Activated naive CD4-positive, alpha-beta T cell treated with anti-CD3 and anti-CD28 coated beads, Interleukin-2, amount 50 U/mL, for 24 hours (primary cell): ENCODE data around the gene ACSL4.
"Not testable (repeated sequence)": the region's sequence is repeated elsewhere in the genome, so short reads cannot be mapped to it uniquely, and the experiment has no call there.

Source experiments
- H3K27ac Mint-ChIP-seq: one replicate; pipeline ENCODE4 v1.8.0; 2021; ENCODE audit warnings: mild to moderate bottlenecking, mixed read lengths
- H3K27me3 Mint-ChIP-seq: one replicate; pipeline ENCODE4 v1.8.0; 2021; ENCODE audit warnings: mixed read lengths
- H3K36me3 Mint-ChIP-seq: one replicate; pipeline ENCODE4 v1.8.0; 2021; ENCODE audit warnings: mixed read lengths
- H3K4me1 Mint-ChIP-seq: one replicate; pipeline ENCODE4 v1.8.0; 2021; ENCODE audit warnings: mixed read lengths
- H3K4me3 Mint-ChIP-seq: one replicate; pipeline ENCODE4 v1.8.0; 2021; ENCODE audit warnings: mild to moderate bottlenecking, mixed read lengths
- H3K9me3 Mint-ChIP-seq: one replicate; pipeline ENCODE4 v1.8.0; 2021; ENCODE audit warnings: mixed read lengths

Gene ACSL4

DNA sequence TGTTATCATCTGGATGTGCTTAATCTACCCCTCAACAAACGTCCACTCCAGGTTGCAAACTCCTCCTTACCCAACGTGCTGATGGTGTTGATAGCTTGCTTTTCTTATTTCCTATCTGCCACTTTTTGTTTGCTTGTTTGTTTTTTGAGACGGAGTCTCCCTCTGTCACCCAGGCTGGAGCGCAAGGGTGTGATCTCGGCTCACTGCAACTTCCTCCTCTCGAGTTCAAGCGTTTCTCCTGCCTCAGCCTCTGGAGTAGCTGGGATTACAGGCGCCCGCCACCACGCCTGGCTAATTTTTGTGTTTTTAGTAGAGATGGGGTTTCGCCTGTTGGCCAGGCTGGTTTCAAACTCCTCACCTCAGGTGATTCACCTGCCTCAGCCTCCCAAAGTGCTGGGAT is 7.8 kb upstream of the ACSL4 start:
- not testable (repeated sequence) for H3K27me3 Mint-ChIP-seq, H3K9me3 Mint-ChIP-seq, H3K4me3 Mint-ChIP-seq, H3K4me1 Mint-ChIP-seq, H3K27ac Mint-ChIP-seq, H3K36me3 Mint-ChIP-seq

DNA sequence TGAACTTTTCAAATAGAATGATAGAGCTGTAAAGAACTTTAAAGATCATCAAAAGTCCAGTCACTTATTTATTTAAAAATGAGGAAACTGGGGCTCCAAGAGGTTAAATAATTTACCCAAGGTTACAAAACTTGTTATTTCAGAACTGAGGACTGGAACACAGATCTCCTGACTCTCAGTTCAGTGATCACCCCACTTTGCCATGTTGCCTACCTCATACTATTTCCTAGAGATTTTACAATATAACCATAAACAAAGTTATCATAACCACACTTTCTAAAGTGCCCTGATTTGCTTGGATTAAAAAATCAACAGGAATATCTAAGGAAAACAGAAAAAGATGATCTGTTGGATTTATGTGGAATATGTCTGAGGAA is 7.4 kb upstream of the ACSL4 start:
- H3K36me3 Mint-ChIP-seq = no peaks in the 10 kb centered on the region
- no peak overlapping the region for H3K4me3 Mint-ChIP-seq
- no peak overlapping the region for H3K27ac Mint-ChIP-seq
- H3K27me3 Mint-ChIP-seq = no peaks in the 10 kb centered on the region
- H3K9me3 Mint-ChIP-seq = no peaks in the 10 kb centered on the region
- peaks cover under 1% of the 10 kb centered on the region for H3K4me1 Mint-ChIP-seq

DNA sequence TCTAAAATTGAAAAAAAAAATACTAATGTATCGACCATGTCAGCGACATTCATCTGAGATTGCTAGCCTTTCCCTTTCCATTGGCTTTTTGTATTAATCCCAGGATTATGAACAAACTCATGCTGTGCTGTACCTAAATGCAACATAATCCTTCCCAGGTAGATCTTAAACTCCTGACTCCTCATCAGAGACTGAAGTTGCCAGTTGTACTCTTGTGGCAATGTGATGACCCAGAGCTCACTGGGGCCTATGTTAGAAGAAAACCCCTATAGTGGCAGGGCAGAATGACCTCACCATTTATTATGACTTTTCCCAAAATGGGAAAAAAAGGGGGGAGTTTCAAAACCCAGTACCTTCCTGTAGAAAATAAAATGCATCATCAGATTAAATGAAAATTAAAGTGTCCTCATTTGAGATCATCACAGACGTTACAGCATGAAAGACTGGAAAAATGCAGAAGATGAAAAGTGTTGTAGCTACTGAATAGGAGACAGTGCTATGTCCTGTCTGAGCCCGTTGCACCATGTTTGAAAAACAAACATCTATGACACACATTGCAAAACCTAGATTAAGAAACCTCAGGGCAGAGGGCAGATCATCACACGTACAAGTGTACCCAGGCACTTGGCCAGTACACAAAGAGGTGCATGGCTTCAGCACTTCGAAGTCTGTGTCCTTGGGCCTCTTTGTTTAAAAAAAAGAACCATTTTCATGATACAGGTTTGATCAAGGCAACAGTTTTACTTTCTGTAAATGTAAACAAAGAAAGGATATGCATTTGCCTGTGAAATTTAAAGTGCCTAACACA is 6.8 kb upstream of the ACSL4 start:
- no peaks in the 10 kb centered on the region for H3K27me3 Mint-ChIP-seq

DNA sequence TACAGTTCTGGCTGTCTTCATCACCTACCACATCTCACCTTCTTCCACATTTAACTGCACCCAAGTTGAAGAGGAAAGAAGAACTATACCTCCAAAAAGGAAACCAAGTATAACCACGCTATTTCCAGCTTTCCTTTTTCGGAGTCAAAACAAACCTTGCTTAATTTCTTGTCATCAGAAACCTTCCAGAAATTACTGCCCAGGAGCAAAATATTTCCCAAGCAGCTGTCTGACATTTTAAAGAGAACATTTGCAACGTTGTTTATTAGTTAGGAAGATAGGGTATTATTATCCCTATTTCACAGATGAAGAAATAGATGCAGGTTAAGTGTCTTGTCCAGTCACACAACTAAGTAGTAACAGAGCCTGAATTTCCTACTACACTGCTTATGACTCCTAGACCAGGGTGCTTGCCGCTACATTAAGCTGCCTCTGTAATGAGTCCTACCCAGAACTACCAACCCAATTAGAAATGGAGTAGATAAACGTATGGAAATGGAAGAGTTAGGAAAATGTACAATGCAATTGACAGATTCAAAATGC is 2.2 kb upstream of the ACSL4 start:
- Mint-ChIP-seq H3K4me1 (peaks cover 15% of the 10 kb centered on the region), H3K9me3 (no peaks in the 10 kb centered on the region), H3K4me3 (no peak overlapping the region), H3K27ac (no peak overlapping the region), H3K27me3 (no peaks in the 10 kb centered on the region), H3K36me3 (peaks cover 4% of the 10 kb centered on the region)

More for the DNA sequence above, 6.8 kb upstream of the ACSL4 start:
- no peak overlapping the region for H3K4me3 Mint-ChIP-seq
- no peaks in the 10 kb centered on the region for H3K36me3 Mint-ChIP-seq
- no peaks in the 10 kb centered on the region for H3K9me3 Mint-ChIP-seq
- no peak overlapping the region for H3K27ac Mint-ChIP-seq
- peaks cover 4% of the 10 kb centered on the region for H3K4me1 Mint-ChIP-seq

DNA sequence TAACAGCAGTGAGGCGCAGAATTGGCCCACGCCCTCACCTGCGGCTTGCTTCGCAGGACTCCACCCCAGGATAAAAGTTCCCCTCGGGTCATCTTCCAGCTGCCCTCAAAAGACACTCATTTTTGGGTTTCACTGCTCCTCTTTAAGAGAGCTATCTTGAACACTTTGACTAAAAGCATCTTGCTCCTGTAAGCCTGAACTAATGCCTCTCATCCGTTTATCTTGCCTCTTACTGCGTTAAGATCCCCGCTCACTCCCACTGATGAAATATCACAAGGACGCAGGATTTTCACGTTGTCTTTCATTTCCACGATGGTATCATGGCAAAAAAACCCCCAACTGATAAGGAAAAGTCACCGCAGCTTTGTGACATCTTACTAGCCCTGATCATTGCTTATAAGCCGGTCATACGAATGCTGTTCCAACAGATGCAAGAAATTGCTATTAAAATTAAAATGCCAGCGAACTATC is 591 bp upstream of the ACSL4 start:
- Mint-ChIP-seq H3K27ac (peak overlapping the region; percentile 94), H3K36me3 (peaks cover 6% of the 10 kb centered on the region), H3K4me1 (peaks cover 28% of the 10 kb centered on the region), H3K9me3 (no peaks in the 10 kb centered on the region), H3K4me3 (peak overlapping the region; percentile 91), H3K27me3 (no peaks in the 10 kb centered on the region)

DNA sequence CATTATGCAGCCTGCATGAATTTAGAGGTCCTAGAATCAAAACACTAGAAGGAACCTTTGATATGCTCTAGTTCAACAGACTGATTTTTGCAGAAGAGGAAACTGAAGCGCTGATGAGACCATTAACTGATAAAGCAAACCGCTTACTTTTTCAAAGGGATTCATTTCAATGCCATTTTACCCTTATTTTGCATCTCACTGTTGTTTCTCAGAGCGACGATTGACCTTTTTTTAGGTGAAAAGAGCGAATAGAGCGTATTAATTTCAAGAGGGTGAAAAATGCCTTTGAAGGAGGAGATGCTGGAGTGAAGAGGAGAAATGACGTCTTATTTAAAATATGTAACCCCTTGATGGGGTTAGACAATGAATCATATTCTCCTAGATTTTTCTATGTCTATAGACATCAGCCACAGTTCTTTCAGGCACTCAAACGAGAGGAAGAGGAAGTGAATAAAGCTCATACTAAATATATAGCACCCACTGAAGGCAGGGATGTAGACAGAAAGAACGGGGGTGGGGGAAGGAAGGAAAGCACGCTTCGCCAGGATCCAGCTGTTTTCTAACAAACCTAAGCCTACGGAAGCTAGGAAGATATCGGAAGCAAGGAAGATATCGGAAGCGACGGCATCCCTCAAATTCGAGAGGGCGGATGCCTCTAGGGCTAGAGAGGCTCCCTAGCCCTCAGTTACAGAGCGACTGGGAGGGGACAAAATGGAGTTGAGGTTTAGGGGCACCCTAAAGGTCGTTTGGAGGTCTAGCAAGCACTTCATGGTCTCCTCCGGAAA is 848 bp downstream of the ACSL4 start:
- Mint-ChIP-seq H3K27me3 (no peaks in the 10 kb centered on the region), H3K9me3 (no peaks in the 10 kb centered on the region), H3K27ac (peak overlapping the region; percentile 100), H3K36me3 (peaks cover 7% of the 10 kb centered on the region), H3K4me3 (peak overlapping the region; percentile 99), H3K4me1 (peaks cover 39% of the 10 kb centered on the region)

DNA sequence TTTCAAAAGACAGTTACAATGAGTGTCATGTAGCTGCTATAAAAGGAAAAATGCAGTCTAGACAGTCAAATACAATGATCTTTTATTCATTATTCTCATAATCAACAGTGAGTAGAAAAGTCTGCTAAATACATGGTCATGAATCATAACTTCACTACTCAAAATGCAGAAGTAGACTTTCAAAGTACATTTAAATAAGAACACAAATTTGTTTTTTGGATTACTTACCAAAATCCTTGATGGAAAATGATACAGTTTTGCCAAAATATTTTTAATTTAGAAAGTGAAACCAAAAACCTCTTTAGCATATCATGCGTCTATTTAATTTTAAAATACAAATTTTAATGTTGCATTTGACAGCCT is 4.9 kb downstream of the ACSL4 start:
- H3K36me3 Mint-ChIP-seq = peaks cover 11% of the 10 kb centered on the region
- peaks cover 41% of the 10 kb centered on the region for H3K4me1 Mint-ChIP-seq
- peak overlapping the region; percentile 67 for H3K4me3 Mint-ChIP-seq
- peak overlapping the region; percentile 70 for H3K27ac Mint-ChIP-seq
- no peaks in the 10 kb centered on the region for H3K27me3 Mint-ChIP-seq
- no peaks in the 10 kb centered on the region for H3K9me3 Mint-ChIP-seq

DNA sequence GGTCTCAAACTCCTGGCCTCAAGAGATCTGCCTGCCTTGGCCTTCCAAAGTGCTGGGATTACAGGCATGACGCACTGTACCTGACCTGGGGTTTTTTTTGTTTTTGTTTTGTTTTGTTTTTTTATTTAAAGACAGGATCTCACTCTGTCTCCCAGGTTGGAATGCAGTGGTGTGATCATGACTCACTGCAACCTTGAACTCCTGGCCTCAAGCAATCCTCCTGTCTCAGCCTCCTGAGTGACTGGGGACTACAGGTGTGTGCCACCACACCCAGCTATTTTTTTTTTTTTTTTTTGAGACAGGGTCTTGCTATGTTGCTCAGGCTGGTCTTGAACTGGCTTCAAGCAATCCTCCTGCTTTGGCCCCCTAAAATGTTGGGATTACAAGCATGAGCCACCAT is 8.1 kb downstream of the ACSL4 start:
- not testable (repeated sequence) for H3K36me3 Mint-ChIP-seq, H3K9me3 Mint-ChIP-seq, H3K27ac Mint-ChIP-seq, H3K4me3 Mint-ChIP-seq, H3K27me3 Mint-ChIP-seq
- peaks cover 50% of the 10 kb centered on the region for H3K4me1 Mint-ChIP-seq

DNA sequence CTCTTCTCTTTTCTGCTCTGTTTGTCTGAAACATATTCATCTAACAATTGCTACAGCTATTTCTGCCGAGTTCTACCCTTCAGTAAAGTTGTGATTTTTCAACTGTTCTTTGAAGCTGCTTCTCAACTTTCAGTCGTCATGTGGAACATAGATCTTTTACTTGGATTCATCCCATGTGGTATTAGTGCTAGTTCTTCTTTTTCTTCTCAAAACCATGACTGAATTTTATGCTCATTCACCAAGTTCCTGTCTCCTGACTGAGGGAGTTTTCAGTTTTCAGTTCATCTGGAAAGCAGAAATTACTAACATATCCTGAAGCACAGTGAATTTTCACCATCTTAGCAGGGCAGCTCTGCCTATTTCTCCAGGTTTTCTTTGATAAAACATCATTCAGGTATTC is 12.1 kb downstream of the ACSL4 start:
- Mint-ChIP-seq H3K4me3 (no peak overlapping the region), H3K27ac (no peak overlapping the region), H3K27me3 (no peaks in the 10 kb centered on the region), H3K9me3 (no peaks in the 10 kb centered on the region), H3K4me1 (peaks cover 38% of the 10 kb centered on the region), H3K36me3 (peaks cover 5% of the 10 kb centered on the region)

DNA sequence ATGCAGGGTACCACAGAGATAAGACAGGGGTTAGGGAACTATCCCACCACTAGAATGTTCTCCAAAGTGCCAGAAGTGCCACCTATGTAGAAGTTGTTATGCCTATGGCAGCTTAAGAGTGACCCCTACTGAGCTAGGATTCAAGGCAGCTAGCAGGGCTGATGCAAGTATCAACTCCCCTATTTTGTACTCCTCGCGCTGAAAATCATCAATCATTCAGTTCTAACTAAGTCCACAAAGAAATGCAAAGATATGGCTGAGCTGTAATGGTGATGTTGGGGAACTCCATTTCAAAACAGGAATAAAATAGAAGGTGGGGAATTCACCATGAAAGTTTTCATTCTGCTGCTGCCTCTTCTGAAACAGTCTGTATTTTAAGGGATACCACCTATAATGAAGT is 13.8 kb downstream of the ACSL4 start:
- no peak overlapping the region for H3K27ac Mint-ChIP-seq
- peaks cover 2% of the 10 kb centered on the region for H3K36me3 Mint-ChIP-seq

DNA sequence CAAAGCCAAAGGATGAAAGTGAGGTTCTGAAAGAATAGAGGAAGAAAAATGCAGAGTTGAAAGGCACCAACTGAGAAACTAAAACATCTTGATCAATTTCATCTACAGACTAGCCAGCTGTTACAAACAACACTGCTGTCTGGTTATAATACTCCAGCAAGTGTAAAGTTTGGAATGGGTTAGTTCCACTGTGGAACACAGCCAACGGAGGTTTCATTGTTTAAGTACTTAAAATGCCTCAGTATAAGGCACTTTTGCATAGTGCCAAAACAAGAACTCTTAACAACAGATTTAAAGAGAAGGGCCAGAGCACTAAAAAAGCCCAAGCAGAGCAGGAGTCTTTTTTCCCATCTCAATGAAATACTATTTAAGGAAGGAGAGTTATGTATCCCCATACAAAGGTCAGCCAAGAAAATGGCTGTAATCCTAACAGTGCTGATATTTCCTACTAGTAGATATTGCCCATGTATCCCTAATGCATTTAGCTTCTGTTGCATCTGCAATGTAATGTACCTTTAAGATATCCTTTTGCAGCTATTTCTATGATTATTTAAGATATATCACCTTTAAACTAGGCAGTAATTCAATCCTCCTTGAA is 16.5 kb downstream of the ACSL4 start:
- H3K4me1 Mint-ChIP-seq = peaks cover 37% of the 10 kb centered on the region
- H3K27me3 Mint-ChIP-seq = no peaks in the 10 kb centered on the region
- H3K27ac Mint-ChIP-seq = peak overlapping the region; percentile 46
- H3K36me3 Mint-ChIP-seq = no peaks in the 10 kb centered on the region
- H3K9me3 Mint-ChIP-seq = no peaks in the 10 kb centered on the region
- no peak overlapping the region for H3K4me3 Mint-ChIP-seq

More for the DNA sequence above, 13.8 kb downstream of the ACSL4 start:
- Mint-ChIP-seq H3K4me1 (peaks cover 35% of the 10 kb centered on the region), H3K4me3 (no peak overlapping the region), H3K27me3 (no peaks in the 10 kb centered on the region), H3K9me3 (no peaks in the 10 kb centered on the region)

DNA sequence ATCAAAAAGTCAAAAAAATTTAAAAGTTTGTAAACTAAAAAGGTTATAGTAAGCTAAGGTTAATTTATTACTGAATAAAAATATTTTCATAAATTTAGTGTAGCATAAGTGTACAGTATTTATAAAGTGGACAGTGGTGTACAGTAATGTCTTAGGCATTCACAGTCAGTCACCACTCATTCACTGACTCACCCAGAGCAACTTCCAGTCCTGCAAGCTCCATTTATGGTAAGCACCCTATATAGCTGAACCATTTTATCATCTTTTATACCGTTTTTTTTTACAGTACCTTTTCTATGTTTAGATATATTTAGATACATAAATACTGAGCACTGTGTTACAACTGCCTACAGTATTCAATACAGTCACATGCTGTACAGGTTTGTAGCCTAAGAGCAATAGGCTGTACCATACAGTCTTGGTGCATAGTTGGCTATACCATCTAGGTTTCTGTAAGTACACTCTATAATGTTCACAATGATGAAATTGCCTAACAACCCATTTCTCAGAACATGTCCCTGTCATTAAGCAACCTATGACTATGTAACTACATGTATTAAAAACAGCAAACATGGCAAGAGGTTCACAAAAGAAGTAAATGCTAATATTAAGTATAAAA is 18.6 kb downstream of the ACSL4 start:
- H3K36me3 Mint-ChIP-seq = peaks cover 1% of the 10 kb centered on the region
- H3K4me1 Mint-ChIP-seq = peaks cover 44% of the 10 kb centered on the region

DNA sequence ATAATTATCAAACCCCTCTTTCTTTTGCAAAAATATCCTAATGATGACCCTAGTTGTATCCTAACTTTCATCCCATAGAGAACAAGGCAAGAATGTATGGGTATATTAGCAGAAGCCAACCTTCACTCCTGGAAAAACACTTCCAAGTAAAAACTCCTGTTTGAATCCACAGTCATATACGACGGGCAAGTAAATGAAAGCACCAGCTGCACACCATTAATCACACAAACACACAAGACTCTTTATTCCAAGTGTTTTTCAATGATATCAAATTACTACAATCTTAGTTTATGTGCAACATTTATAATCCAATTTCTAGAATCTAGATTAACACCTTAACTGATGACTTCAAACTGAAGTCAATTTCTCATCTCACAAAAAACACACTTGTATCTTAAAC is 22.9 kb downstream of the ACSL4 start:
- H3K27ac Mint-ChIP-seq = no peak overlapping the region
- no peaks in the 10 kb centered on the region for H3K27me3 Mint-ChIP-seq
- H3K4me1 Mint-ChIP-seq = peaks cover 59% of the 10 kb centered on the region

More for the DNA sequence above, 18.6 kb downstream of the ACSL4 start:
- no peak overlapping the region for H3K4me3 Mint-ChIP-seq
- H3K27me3 Mint-ChIP-seq = no peaks in the 10 kb centered on the region
- H3K27ac Mint-ChIP-seq = no peak overlapping the region
- H3K9me3 Mint-ChIP-seq = no peaks in the 10 kb centered on the region

DNA sequence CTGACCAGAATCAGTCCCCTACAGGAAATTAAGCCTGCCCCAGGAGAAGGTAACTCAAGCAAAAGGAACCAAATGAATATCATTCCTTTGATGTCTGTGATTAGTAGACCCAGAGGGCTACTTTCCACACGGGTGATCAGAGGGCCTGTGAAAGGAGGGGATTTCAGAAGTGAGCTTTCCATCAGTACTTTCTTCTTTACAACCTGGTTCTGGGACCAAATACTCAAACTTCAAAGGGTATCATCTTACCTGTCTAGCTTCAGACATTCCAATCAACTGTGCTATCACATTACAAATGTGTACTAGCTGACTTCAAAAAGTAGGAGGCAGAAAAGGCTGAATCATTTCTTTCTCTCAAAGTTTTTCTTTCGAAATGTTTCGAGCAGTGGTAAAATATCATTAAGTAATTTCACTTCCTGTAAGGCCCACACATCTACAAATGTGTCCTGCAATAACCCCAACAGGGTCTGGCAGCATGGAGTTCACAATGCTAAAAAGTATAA is 23.9 kb downstream of the ACSL4 start:
- H3K27me3 Mint-ChIP-seq = no peaks in the 10 kb centered on the region
- peaks cover 69% of the 10 kb centered on the region for H3K4me1 Mint-ChIP-seq
- H3K36me3 Mint-ChIP-seq = peaks cover 8% of the 10 kb centered on the region
- H3K4me3 Mint-ChIP-seq = no peak overlapping the region
- peak overlapping the region; percentile 38 for H3K27ac Mint-ChIP-seq
- no peaks in the 10 kb centered on the region for H3K9me3 Mint-ChIP-seq

More for the DNA sequence above, 22.9 kb downstream of the ACSL4 start:
- peaks cover 1% of the 10 kb centered on the region for H3K36me3 Mint-ChIP-seq
- H3K4me3 Mint-ChIP-seq = no peak overlapping the region
- no peaks in the 10 kb centered on the region for H3K9me3 Mint-ChIP-seq

DNA sequence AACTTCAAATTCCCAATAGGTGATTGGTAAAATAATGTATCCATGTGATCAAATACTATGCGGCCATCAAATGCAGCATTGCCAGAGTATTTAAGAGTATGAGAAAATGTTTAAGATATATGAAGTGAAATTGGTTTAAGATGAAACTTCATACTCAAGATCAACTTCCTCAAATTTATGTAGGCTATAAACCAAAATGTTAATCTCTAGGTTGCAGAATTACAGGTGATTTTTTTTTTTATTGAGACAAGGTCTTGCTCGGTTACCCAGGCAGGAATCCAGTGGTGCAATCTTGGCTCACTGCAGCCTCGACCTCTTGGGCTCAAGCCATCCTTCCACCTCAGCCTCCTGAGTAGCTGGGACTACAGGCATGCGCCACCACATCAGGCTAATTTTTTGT is 25.3 kb downstream of the ACSL4 start:
- Mint-ChIP-seq H3K4me1 (peaks cover 64% of the 10 kb centered on the region), H3K36me3 (peaks cover 8% of the 10 kb centered on the region), H3K9me3 (no peaks in the 10 kb centered on the region), H3K27ac (no peak overlapping the region), H3K4me3 (no peak overlapping the region), H3K27me3 (no peaks in the 10 kb centered on the region)
